ENCODE results near the gene NCAPG.

NCAPG gene

DNA sequence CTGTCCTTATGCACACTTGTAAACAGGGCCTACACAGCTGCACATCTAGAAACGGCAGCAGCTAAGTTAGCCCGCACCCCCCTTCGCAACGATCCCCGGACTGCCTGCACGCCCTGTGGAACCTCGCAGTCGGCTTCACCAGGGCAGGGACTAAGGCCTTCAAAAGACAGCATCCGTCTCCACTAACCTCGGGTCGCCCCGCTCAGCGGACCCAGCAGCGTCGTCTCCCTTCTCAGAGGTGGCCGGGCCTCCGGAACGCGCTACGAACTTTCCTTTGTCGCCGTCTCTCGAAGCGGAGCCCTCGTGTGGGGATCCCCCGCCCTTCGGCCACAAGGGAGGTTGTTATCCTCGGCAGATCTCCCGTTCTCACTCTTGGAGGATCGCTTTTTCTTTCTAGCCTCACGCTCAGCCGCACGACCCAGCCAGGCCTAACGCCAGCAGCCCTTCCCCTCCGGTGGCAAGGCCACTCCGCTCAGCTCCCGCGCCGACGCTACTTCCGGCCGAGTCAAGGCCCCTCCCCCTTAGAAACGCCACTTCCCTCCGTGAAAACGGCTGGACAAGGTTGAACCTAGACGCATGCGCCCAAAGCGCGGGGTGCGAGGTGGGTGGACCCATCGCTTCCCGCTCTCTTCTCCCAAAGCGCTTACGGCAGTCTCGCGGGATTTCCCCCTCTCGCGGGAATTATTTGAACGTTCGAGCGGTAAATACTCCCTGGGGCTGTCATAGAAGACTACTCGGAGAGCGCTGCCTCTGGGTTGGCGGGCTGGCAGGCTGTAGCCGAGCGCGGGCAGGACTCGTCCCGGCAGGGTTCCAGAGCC, at the start of gene NCAPG, which contains the start of gene DCAF16:
Gene NCAPG, plus strand, starts transcription at position 720 of the 818 bp plus-strand sequence. CDS start 99 bp downstream, outside the sequence.
Gene DCAF16, minus strand, starts transcription at position 498 of the 818 bp plus-strand sequence. CDS start 6,616 bp downstream, outside the sequence.
- peaks cover 36% of the 10 kb centered on the region for H3K36me3 ChIP-seq (ENCODE audit: insufficient read depth, low read depth, low read length)
- peak within 1 kb of the TSS; percentile 99 for H3K4me3 ChIP-seq (ENCODE audit: low read length)
- H3K9me3 ChIP-seq (ENCODE audit: insufficient read depth, low read depth, low read length) = no peaks in the 10 kb centered on the region
- H3K9ac ChIP-seq (ENCODE audit: low read depth, low read length) = peak within 1 kb of the TSS; percentile 99
- peaks cover 18% of the 10 kb centered on the region for H3K4me1 ChIP-seq (ENCODE audit: insufficient read depth, low read length)
- no peaks in the 10 kb centered on the region for H3K27me3 ChIP-seq (ENCODE audit: insufficient read depth, low read length)
- H3K27ac ChIP-seq (ENCODE audit: low read length) = peak within 1 kb of the TSS; percentile 89

DNA sequence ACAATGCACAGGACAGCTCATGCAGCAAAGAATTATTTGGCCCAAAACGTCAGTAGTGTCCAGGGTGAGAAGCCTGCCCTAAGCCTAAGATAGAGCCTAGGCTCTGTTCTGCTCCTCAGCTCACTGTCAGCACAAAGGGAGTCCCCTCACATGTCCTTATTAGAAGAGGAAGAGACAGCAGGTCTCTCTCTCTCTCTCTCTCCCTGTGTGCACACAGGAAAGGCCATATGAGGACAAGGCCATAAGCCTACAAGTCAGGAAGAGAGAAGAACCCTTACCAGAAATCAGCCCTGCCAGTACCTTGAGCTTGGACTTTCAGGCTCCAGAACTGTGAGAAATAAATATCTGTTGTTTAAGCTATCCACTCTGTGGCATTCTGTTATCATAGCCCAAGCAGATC, 49.7 kb upstream of the NCAPG start:
- H3K9ac ChIP-seq (ENCODE audit: low read depth, low read length) = no peak overlapping the region
- no peaks in the 10 kb centered on the region for H3K27me3 ChIP-seq (ENCODE audit: insufficient read depth, low read length)
- no peaks in the 10 kb centered on the region for H3K36me3 ChIP-seq (ENCODE audit: insufficient read depth, low read depth, low read length)
- H3K27ac ChIP-seq (ENCODE audit: low read length) = no peak overlapping the region
- H3K9me3 ChIP-seq (ENCODE audit: insufficient read depth, low read depth, low read length) = no peaks in the 10 kb centered on the region
- no peaks in the 10 kb centered on the region; the same call in 1 of the 2 replicates for H3K4me1 ChIP-seq (ENCODE audit: insufficient read depth, low read length)
- H3K4me3 ChIP-seq (ENCODE audit: low read length) = no peak overlapping the region

GRCh38 chr4:17762726-17763125, 48.1 kb upstream of the NCAPG start:
- Histone ChIP-seq H3K9ac (ENCODE audit: low read depth, low read length) (no peak overlapping the region), H3K27me3 (ENCODE audit: insufficient read depth, low read length) (no peaks in the 10 kb centered on the region), H3K27ac (ENCODE audit: low read length) (no peak overlapping the region), H3K36me3 (ENCODE audit: insufficient read depth, low read depth, low read length) (no peaks in the 10 kb centered on the region), H3K9me3 (ENCODE audit: insufficient read depth, low read depth, low read length) (0 out of 2 replicates have a peak, but pooled peaks cover 5% of the 10 kb centered on the region), H3K4me1 (ENCODE audit: insufficient read depth, low read length) (no peaks in the 10 kb centered on the region; the same call in 1 of the 2 replicates), H3K4me3 (ENCODE audit: low read length) (no peak overlapping the region)

- Histone ChIP-seq H3K9ac (ENCODE audit: low read depth, low read length) (no peak overlapping the region), H3K27ac (ENCODE audit: low read length) (no peak overlapping the region), H3K27me3 (ENCODE audit: insufficient read depth, low read length) (no peaks in the 10 kb centered on the region), H3K9me3 (ENCODE audit: insufficient read depth, low read depth, low read length) (0 out of 2 replicates have a peak, but pooled peaks cover 5% of the 10 kb centered on the region), H3K4me1 (ENCODE audit: insufficient read depth, low read length) (no peaks in the 10 kb centered on the region; the same call in 1 of the 2 replicates), H3K36me3 (ENCODE audit: insufficient read depth, low read depth, low read length) (no peaks in the 10 kb centered on the region), H3K4me3 (ENCODE audit: low read length) (no peak overlapping the region)
Observed at GRCh38 chr4:17763416-17763815, 47.4 kb upstream of the NCAPG start.

GRCh38 chr4:17763931-17764330, 46.8 kb upstream of the NCAPG start:
- Histone ChIP-seq H3K36me3 (ENCODE audit: insufficient read depth, low read depth, low read length) (no peaks in the 10 kb centered on the region), H3K4me1 (ENCODE audit: insufficient read depth, low read length) (no peaks in the 10 kb centered on the region; the same call in 1 of the 2 replicates), H3K9me3 (ENCODE audit: insufficient read depth, low read depth, low read length) (0 out of 2 replicates have a peak, but pooled peaks cover 5% of the 10 kb centered on the region), H3K27ac (ENCODE audit: low read length) (no peak overlapping the region), H3K4me3 (ENCODE audit: low read length) (no peak overlapping the region), H3K27me3 (ENCODE audit: insufficient read depth, low read length) (no peaks in the 10 kb centered on the region), H3K9ac (ENCODE audit: low read depth, low read length) (no peak overlapping the region)

DNA sequence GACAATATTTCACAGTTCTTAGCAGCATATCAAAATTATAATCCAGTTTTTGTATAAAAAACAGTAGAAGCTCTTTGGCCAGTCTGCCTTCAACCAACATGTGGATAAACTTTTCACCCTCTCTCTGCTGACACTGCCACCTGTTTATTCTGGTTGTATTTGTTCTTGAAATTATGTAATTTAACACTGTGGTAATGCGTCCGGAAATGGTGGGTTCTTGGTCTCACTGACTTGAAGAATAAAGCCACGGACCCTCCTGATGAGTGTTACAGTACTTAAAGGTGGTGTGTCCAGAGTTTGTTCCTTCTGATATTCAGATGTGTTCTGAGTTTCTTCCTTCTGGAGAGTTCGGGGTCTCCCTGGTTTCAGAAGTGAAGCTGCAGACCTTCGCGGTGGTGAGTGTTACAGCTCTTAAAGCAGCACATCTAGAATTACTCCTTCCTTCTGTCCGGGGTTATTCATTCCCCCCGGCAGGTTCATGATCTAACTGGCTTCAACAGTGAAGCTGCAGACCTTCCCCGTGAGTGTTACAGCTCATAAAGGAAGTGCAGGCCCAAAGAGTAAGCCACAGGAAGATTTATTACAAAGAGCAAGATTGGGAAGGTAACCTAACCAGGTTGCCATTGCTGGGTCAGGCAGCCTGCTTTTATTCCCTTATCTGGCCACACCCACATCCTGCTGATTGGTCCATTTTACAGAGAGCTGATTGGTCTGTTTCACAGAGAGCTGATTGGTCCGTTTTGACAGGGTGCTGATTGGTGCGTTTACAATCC, 45.1 kb upstream of the NCAPG start:
- Histone ChIP-seq H3K27me3 (ENCODE audit: insufficient read depth, low read length) (no peaks in the 10 kb centered on the region), H3K9me3 (ENCODE audit: insufficient read depth, low read depth, low read length) (0 out of 2 replicates have a peak, but pooled peaks cover 5% of the 10 kb centered on the region), H3K9ac (ENCODE audit: low read depth, low read length) (no peak overlapping the region), H3K4me1 (ENCODE audit: insufficient read depth, low read length) (no peaks in the 10 kb centered on the region), H3K4me3 (ENCODE audit: low read length) (no peak overlapping the region), H3K36me3 (ENCODE audit: insufficient read depth, low read depth, low read length) (no peaks in the 10 kb centered on the region), H3K27ac (ENCODE audit: low read length) (no peak overlapping the region)

DNA sequence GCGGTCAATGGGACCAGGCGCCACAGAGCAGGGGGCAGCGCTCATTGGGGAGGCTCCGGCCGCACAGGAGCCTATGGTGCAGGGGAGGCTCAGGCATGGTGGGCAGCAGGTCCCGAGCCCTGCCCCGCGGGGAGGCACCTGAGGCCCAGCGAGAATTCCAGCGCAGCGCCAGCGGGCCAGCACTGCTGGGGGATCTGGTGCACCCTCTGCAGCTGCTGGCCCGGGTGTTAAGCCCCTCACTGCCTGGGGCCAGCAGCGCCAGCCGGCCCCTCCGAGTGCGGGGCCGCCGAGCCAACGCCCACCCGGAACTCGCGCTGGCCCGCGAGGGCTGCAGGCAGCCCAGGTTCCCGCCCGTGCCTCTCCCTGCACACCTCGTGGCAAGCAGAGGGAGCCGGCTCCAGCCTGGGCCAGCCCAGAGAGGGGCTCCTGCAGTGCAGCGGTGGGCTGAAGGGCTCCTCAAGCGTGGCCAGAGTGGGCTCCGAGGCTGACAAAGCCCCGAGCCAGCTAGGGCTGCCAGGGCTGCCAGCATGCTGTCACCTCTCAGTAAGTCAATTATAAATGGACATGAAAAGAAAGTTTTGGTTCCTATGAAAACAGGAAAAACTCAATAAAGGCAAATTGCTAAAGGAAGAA, 43.8 kb upstream of the NCAPG start:
- Histone ChIP-seq H3K27ac (ENCODE audit: low read length) (no peak overlapping the region), H3K4me1 (ENCODE audit: insufficient read depth, low read length) (no peaks in the 10 kb centered on the region), H3K4me3 (ENCODE audit: low read length) (no peak overlapping the region), H3K9ac (ENCODE audit: low read depth, low read length) (no peak overlapping the region), H3K9me3 (ENCODE audit: insufficient read depth, low read depth, low read length) (0 out of 2 replicates have a peak, but pooled peaks cover 5% of the 10 kb centered on the region), H3K36me3 (ENCODE audit: insufficient read depth, low read depth, low read length) (no peaks in the 10 kb centered on the region), H3K27me3 (ENCODE audit: insufficient read depth, low read length) (no peaks in the 10 kb centered on the region)

- Histone ChIP-seq H3K4me1 (ENCODE audit: insufficient read depth, low read length) (no peaks in the 10 kb centered on the region), H3K27ac (ENCODE audit: low read length) (no peak overlapping the region), H3K9ac (ENCODE audit: low read depth, low read length) (no peak overlapping the region), H3K36me3 (ENCODE audit: insufficient read depth, low read depth, low read length) (no peaks in the 10 kb centered on the region), H3K27me3 (ENCODE audit: insufficient read depth, low read length) (no peaks in the 10 kb centered on the region), H3K4me3 (ENCODE audit: low read length) (no peak overlapping the region), H3K9me3 (ENCODE audit: insufficient read depth, low read depth, low read length) (0 out of 2 replicates have a peak, but pooled peaks cover 5% of the 10 kb centered on the region)
Observed at GRCh38 chr4:17769406-17770174, 41.2 kb upstream of the NCAPG start.

DNA sequence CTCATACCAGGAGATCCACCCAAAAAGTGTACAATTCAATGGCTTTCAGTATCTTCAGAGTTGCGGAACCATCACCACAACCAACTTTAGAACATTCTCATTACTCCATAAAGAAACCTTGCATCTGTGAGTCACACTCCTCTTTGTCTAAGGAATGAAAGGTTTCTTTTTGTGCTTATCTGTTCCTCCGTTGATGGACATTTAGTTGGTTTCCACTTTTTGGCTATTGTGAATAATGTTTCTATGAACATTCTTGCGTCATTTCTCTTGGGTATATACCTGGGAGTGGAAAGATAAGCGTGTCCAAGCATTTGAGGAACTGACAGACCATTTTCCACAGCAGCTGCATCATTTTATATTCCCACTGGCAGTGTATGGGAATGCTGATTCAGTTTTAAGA, 39.9 kb upstream of the NCAPG start:
- Histone ChIP-seq H3K36me3 (ENCODE audit: insufficient read depth, low read depth, low read length) (no peaks in the 10 kb centered on the region), H3K4me3 (ENCODE audit: low read length) (no peak overlapping the region), H3K9me3 (ENCODE audit: insufficient read depth, low read depth, low read length) (0 out of 2 replicates have a peak, but pooled peaks cover 5% of the 10 kb centered on the region), H3K4me1 (ENCODE audit: insufficient read depth, low read length) (no peaks in the 10 kb centered on the region), H3K27me3 (ENCODE audit: insufficient read depth, low read length) (no peaks in the 10 kb centered on the region), H3K9ac (ENCODE audit: low read depth, low read length) (no peak overlapping the region), H3K27ac (ENCODE audit: low read length) (no peak overlapping the region)

GRCh38 chr4:17771284-17771908, 39.4 kb upstream of the NCAPG start:
- no peak overlapping the region for H3K9ac ChIP-seq (ENCODE audit: low read depth, low read length)
- 0 out of 2 replicates have a peak, but pooled peaks cover 5% of the 10 kb centered on the region for H3K9me3 ChIP-seq (ENCODE audit: insufficient read depth, low read depth, low read length)
- no peak overlapping the region for H3K4me3 ChIP-seq (ENCODE audit: low read length)
- H3K4me1 ChIP-seq (ENCODE audit: insufficient read depth, low read length) = no peaks in the 10 kb centered on the region
- H3K27me3 ChIP-seq (ENCODE audit: insufficient read depth, low read length) = no peaks in the 10 kb centered on the region
- H3K36me3 ChIP-seq (ENCODE audit: insufficient read depth, low read depth, low read length) = no peaks in the 10 kb centered on the region
- H3K27ac ChIP-seq (ENCODE audit: low read length) = no peak overlapping the region

All from iPS-20b (cell line).